RPMI8226 (cell line): ENCODE results near the gene TSPAN33.
A peak's percentile ranks its signal among the peaks of the same experiment; 100 is the strongest.

Experiments used
- DNase-seq: peaks from one replicate; pipeline ENCODE4 v3.0.0-alpha.2; 2015

Gene TSPAN33

GRCh38 chr7:129136887-129137642, 7.4 kb upstream of the TSPAN33 start:
- DNase-seq, result no peak

DNA sequence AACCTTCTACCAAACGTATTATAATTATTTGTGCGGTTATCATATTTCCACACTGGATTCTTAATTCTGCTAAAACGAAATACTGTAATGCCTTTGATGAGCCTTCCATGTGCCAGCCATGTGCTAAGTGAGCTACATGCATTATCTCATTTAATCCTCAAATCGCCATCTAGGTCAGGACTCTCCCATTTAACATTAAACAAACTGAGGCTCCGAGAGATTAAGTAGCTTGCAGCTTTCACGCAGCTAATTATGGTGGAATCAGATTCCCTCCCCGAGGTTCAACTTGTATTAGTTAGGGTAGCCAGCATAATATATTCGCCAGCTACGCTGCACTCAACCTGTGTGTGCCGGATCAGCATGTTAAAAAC, 798 bp upstream of the TSPAN33 start:
- DNase-seq, result no peak

DNA sequence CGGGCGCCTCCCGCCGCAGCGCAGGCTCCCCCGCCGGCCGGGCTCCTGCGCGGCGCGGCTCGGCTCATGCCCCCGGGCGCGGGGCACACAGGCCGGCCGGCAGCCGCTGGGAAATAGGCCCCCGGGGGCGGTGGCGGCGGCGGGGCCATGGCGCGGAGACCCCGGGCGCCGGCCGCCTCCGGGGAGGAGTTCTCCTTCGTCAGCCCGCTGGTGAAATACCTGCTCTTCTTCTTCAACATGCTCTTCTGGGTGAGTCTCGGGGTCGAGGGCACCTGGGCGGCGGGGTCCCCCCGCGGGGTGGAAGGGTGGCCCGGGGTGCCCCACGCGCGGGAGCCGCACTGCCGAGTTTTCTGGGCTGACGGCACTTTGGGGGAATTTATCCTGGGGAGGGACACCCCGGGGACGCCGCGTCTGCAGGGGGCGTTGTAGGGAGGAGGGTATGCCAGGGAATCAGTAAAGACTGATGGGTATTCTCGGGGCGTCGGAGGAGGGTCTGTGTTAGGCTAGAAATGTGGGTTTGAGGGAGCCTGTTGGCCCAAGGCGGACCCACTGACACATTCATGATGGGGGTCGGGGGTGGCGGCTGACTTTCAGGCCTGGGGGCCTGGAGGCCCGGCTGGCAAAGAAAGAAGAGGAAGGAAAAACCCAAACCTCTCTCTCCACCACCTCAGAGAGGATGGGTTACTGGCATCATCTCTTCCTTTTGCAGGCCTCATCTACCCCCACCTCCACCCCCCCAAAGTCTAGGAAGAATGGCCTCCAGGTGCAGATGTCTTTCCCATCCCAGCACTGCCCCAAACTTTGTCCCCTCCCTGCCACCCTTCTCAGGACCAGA, 544 bp downstream of the TSPAN33 start:
- DNase-seq, result no peak

DNA sequence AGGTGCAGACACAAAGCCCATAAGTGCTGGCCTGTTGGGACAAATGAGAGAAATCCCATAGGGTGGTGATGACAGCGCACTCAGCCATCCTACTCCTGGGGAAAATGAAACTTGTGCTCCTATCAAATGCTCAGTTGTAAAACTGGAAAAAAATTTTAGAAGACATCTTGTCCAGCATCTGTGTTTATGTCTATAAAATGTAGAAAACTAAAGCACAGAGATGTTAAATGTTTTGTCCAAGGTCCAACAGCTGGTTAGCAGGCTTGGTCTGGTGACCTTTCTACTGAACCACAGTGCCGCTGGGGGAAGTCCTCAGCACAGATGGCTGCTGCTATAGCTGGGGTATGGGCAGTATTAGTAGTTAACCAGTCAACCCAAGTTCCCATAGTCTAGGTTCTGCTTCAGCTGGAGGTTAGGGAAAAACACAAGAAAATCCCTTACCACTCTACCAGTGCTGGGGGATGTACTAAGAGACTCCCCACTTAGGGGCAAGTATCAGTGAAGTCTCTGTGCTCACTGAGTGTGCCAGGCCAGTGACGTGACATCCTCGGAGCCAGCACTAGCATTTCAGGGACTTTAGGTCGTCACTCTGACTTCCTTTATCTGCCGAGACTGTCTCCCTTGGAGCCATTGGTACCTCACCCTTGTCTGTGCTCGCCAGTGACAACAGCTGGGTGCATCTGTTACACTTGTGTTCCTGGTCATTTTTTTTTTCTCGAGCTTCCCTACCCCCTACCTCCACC, 1.9 kb downstream of the TSPAN33 start:
- DNase-seq, result no peak

DNA sequence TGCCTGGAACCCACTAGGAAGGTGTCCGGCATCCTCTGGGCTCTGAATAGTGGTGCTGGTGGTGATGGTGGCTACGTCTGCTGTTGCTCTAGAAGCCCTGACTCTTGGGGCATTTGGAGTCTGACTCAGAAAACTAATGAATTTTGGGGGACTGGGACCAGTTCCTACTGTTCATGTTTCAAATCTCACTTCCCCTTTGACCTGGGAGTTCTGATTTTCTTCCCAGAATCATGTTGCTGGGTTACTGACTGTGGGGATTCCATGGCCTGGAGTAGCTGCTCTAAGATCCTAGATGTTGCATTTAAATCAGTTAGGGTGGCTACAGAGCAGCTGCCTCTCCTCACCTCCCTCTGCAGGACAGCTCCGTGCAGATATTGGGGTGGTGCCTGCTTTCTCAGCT, 3.2 kb downstream of the TSPAN33 start:
- no peak for DNase-seq

GRCh38 chr7:129149511-129149910, 5.0 kb downstream of the TSPAN33 start:
- no peak for DNase-seq

- DNase-seq, result no peak
These were observed 5.9 kb downstream of the TSPAN33 start for GRCh38 chr7:129150199-129150996.

- DNase-seq, result no peak
These were observed 13.1 kb downstream of the TSPAN33 start for GRCh38 chr7:129157651-129158050.

- DNase-seq, result no peak
These were observed 15.0 kb downstream of the TSPAN33 start for GRCh38 chr7:129159539-129159938.

- peak; percentile 47 for DNase-seq
These were observed 15.8 kb downstream of the TSPAN33 start for GRCh38 chr7:129160161-129160905.

- DNase-seq, result no peak
These were observed 17.2 kb downstream of the TSPAN33 start for GRCh38 chr7:129161524-129162225.

- DNase-seq, result no peak
These were observed 18.2 kb downstream of the TSPAN33 start for GRCh38 chr7:129162732-129163131.

DNA sequence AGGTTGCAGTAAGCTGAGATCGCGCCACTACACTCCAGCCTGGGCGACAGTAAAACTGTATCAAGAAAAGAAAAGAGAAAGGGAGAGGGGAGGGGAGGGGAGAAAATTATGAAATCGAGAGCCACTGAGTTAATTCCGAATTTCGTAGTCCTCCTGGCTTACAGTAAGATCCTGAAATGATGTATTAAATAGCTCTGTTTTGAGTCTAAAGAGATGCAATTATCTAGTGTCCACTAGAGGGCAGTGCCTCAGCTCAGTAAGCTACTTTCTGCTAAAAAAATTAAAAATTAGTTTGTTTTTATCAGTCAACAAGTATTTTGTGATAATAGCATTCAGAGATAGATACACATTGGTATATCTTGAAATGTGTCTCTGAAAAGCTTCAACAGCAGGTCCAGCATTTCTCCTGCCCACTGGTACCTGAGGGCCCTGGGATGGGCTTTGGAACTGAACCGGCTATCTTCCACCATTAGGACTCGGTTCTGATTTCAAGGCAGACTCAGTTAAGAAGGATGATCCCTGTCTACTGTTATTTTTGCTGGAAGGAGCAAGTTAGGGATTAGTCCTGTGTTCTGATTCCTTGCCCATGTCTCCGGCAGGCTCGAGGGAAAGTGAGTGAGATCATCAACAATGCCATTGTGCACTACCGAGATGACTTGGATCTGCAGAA, 19.5 kb downstream of the TSPAN33 start:
- DNase-seq, result peak; percentile 66

DNA sequence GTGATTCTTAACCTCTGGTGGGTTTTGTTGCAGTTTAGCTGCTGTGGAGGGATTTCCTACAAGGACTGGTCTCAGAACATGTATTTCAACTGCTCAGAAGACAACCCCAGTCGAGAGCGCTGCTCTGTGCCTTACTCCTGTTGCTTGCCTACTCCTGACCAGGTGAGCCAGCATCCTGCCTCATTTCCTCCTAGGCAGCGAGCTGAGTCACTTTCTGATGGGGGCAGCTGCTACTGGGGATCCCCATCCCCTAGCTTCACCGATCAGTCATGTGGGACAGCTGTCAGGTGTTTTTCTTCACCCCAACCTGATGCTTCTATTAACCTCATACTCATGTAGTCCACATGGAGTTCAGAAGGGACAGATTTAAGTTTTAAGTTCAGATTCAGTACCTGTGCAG, 22.2 kb downstream of the TSPAN33 start:
- no peak for DNase-seq

DNA sequence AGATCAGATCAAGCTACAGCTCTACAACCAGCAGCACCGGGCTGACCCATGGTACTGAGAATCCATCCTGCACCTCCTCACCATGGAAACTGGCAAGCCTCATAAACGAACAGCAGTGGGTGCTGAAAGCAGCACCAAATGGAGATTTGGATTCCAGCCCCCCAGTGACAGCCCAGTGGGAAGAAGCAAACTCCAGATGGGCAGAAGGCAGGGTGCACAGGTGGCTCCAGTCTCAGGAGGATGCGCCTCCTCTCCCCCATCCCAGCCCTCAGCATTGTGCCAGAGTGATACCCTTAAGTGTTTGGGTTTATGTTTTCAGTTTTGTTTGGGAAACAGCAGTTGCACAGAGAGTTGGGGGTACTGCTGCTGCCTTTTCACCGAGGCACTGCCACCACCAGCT, 23.3 kb downstream of the TSPAN33 start:
- no peak for DNase-seq

DNA sequence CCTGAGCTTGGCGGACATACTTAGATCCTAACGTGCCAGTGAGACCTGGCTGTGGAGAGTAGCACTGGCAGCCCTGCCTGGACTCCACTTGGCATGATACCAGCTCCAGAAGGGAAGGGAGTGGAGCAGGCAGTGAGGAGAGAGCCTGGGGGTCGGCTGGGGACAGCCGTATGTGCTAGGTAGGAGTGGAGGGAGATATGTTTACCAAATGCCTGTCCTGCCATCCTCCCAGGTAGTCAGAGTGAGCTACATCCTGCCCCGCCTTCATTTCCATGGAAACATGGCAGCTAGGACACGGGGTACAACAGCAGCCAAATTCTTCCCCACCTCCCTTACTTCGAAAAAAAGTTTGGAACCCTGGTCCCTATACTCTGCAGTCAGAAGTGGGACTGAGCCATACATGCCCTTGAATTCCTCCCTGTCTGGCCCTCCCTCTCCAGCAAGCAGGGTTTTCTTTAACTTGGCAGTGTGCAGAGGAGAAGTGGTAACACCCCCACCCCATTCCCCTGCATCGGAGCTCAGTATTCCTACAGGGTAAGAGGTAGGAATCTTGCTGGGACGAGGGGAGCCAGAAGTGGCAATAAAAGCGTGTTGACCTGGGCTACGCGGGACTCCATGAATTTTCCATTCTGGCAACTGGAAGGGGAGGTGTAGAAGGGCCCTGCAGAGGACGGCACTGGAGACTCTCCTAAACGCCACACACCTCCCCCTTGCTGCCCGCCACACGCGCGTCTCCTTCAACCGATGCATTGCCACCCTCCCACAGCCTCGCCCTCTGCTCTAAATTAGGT, 23.9 kb downstream of the TSPAN33 start:
- no peak for DNase-seq

DNA sequence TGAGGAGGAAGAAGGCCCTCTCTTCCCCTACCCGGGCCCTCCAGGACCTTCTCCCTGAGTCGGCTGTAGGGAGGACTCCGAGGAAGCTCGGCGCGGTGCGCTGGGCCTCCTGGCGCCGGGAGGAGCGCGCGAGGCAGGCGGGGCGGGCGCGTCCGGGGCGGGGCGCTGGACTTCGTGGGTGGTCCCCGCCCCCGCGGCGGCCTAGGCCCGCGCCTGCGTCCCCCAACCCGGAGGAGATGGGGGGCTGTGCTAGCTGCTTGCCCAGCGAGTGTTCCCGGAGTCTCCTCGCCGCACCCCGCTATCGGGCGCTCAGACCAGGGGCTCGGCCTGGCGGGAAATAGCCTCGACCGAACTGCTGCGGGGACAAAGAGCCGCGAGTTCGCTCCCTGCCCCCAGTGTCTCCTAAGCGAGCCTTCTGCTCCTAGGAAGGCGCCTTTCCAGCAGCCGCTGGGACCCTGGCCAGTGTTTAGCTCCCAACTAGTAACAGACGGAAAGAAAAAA, 24.7 kb downstream of the TSPAN33 start:
- no peak for DNase-seq

GRCh38 chr7:129169686-129170440, 25.4 kb downstream of the TSPAN33 start:
- DNase-seq, result no peak

- no peak for DNase-seq
These were observed 26.0 kb downstream of the TSPAN33 start for GRCh38 chr7:129170441-129171021.
